ENCODE measurements around the gene AGMAT.
"Not testable (repeated sequence)": the region's sequence is repeated elsewhere in the genome, so short reads cannot be mapped to it uniquely, and the experiment has no call there.

Gene AGMAT

DNA sequence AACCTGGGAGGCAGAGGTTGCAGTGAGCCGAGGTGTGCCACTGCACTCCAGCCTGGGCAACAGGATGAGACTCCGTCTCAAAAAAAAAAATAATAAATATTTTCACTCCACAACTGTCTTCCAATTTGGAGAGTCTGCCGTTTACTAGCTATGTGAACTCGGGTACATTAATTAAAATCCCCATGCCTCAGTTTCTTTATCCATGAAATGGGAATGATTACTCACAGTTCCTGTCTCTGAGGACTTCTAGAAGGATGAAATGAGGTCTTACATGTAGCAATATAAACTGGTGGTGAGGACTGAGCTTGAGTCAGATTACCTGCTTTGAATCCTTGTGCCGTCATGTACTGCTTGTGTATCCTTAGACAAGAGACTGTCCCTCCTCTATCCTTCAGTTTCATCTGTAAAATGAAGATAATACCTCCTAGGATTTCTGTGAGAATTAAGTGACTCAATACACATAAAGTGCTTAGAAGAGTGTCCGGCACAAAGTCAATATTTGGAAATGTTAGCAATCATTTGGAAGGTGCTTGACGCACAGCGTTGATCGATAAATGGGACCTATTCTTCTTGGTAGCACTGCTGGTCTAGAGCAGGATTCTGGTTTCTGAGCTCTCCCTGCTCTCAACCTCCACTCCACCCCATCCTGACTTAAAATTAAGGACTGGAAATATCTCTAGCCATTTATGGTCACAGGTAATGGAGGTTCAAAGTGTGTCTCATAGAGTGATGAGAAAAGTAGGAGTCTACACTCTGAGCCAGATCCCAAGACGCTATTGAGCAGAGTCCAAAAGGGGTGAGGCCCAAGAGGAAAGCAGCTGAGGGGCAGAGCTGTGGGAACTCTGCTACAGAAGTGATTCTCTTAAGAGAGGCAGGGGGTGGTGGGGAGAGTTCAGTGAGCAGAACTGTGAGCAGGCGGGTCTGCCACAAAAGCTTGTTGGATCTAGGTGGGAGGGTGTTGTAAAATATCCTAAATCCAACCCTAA, 20.8 kb upstream of the AGMAT start:
- Histone ChIP-seq H3K27me3 (ENCODE audit: control insufficient read depth, insufficient read depth, low read length) (no peaks in the 10 kb centered on the region), H3K36me3 (ENCODE audit: insufficient read depth, low read length) (no peaks in the 10 kb centered on the region), H3K9ac (ENCODE audit: low read depth, low read length) (no peak overlapping the region), H3K4me1 (ENCODE audit: control insufficient read depth, insufficient read depth, low read length) (peaks cover 6% of the 10 kb centered on the region), H3K4me2 (ENCODE audit: low read length) (no peak overlapping the region), H3K4me3 (ENCODE audit: low read length) (no peak overlapping the region), H3K9me3 (replicated peaks; ENCODE audit: low read length) (no peaks in the 10 kb centered on the region)

DNA sequence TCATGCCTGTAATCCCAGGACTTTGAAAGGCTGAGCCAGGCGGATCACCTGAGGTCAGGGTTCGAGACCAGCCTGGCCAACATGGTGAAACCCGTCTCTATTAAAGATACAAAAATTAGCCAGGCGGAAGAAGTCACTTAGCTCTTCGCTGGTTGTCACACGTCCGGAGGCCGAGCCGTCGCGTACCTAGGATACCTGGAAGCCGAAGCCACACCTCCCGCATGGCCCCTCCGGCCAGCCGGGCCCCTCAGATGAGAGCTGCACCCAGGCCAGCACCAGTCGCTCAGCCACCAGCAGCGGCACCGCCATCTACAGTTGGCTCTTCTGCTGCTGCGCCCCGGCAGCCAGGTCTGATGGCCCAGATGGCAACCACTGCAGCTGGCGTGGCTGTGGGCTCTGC, 19.5 kb upstream of the AGMAT start:
- not testable (repeated sequence) for H3K36me3 ChIP-seq (ENCODE audit: insufficient read depth, low read length); H3K4me3 ChIP-seq (ENCODE audit: low read length); H3K9ac ChIP-seq (ENCODE audit: low read depth, low read length); H3K4me1 ChIP-seq (ENCODE audit: control insufficient read depth, insufficient read depth, low read length); H3K4me2 ChIP-seq (ENCODE audit: low read length); H3K27me3 ChIP-seq (ENCODE audit: control insufficient read depth, insufficient read depth, low read length); H3K9me3 ChIP-seq (replicated peaks; ENCODE audit: low read length)

DNA sequence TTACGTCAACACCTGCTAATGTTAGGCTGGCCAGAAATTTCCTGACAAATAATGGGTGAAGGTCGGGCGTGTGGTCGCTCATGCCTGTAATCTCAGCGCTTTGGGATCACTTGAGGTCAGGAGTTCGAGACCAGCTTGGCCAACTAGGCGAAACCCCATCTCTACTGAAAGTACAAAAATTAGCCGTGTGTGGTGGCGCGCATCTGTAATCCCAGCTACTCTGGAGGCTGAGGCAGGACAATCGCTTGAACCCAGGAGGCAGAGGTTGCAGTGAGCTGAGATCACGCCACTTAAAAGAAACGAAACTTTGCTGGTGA, 19.1 kb upstream of the AGMAT start:
- not testable (repeated sequence) for H3K4me1 ChIP-seq (ENCODE audit: control insufficient read depth, insufficient read depth, low read length); H3K36me3 ChIP-seq (ENCODE audit: insufficient read depth, low read length); H3K27me3 ChIP-seq (ENCODE audit: control insufficient read depth, insufficient read depth, low read length); H3K9me3 ChIP-seq (replicated peaks; ENCODE audit: low read length)
- peak overlapping the region; percentile 88 for H3K4me3 ChIP-seq (ENCODE audit: low read length)
- H3K4me2 ChIP-seq (ENCODE audit: low read length), result peak overlapping the region; percentile 89
- peak overlapping the region; percentile 30 for H3K9ac ChIP-seq (ENCODE audit: low read depth, low read length)

DNA sequence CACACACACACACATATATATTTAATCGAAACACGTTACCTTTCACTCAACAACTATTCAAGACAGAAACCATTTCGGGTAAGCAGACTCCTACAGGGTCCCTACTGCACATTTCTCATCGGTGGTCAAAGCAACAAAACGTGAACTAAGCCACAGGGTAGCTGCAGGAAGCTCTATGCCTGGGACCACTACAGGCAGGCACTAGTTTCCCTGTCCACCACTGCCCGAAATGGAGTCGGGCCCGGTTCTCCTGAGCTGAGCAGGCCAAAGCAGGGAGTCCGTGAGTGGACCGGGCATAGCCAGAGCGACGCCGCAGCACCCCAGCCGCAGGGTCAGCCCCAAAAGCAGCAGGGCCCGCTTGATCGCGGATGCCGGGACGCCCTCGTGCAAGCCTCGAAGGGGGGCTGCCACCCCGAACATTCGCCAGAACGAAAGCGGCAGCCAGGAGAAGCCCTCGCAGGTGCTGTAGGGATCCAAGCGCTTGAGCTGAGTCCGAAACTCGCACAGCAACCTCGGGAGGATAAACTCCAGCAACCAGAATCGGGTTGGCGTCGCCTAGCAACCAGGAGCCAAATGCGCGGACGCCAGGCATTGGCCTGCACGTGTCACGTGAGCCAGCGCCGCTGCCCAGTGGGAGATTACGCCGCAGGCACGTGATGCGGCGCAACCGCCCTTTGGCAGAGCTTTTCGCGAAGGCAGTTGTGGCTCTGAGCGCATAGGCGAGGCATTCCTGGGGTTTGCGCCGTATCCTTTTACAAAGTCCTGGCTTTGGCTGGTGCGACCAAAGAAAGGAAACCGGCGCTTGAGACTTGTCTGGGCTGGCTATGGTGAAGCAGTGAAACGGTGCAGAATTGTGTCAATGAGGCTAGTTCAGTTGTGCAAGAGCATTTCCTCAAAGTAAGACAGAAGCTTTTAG, 18.5 kb upstream of the AGMAT start:
- peak overlapping the region; percentile 75 for H3K9ac ChIP-seq (ENCODE audit: low read depth, low read length)

DNA sequence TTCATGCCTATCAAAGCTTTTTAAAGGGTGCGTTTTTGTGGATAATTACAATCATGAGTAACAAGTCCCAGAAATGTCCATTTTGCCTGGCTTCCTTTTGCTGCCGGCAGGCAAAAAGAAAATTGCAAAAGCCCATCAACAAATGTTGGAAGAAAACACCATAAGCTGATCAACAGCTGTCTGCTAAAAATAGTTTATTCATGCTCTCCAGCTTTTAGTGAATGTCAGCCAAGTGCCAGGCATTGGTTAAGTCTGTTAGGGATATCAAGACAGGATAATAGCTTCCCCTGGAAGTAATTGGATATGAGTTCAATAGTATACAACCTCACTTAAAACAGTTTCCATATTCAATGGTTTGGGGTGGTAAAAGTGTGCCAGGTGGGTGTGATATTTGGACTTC, 13.6 kb upstream of the AGMAT start:
- Histone ChIP-seq H3K4me1 (ENCODE audit: control insufficient read depth, insufficient read depth, low read length) (no peaks in the 10 kb centered on the region), H3K4me2 (ENCODE audit: low read length) (no peak overlapping the region), H3K27me3 (ENCODE audit: control insufficient read depth, insufficient read depth, low read length) (peaks cover 6% of the 10 kb centered on the region), H3K9ac (ENCODE audit: low read depth, low read length) (no peak overlapping the region), H3K4me3 (ENCODE audit: low read length) (no peak overlapping the region), H3K36me3 (ENCODE audit: insufficient read depth, low read length) (no peaks in the 10 kb centered on the region), H3K9me3 (replicated peaks; ENCODE audit: low read length) (no peaks in the 10 kb centered on the region)

More for the DNA sequence above, 18.5 kb upstream of the AGMAT start:
- Histone ChIP-seq H3K9me3 (replicated peaks; ENCODE audit: low read length) (no peaks in the 10 kb centered on the region), H3K4me2 (ENCODE audit: low read length) (peak overlapping the region; percentile 89), H3K27me3 (ENCODE audit: control insufficient read depth, insufficient read depth, low read length) (no peaks in the 10 kb centered on the region), H3K4me3 (ENCODE audit: low read length) (peak overlapping the region; percentile 88), H3K36me3 (ENCODE audit: insufficient read depth, low read length) (no peaks in the 10 kb centered on the region), H3K4me1 (ENCODE audit: control insufficient read depth, insufficient read depth, low read length) (peaks cover 6% of the 10 kb centered on the region)

DNA sequence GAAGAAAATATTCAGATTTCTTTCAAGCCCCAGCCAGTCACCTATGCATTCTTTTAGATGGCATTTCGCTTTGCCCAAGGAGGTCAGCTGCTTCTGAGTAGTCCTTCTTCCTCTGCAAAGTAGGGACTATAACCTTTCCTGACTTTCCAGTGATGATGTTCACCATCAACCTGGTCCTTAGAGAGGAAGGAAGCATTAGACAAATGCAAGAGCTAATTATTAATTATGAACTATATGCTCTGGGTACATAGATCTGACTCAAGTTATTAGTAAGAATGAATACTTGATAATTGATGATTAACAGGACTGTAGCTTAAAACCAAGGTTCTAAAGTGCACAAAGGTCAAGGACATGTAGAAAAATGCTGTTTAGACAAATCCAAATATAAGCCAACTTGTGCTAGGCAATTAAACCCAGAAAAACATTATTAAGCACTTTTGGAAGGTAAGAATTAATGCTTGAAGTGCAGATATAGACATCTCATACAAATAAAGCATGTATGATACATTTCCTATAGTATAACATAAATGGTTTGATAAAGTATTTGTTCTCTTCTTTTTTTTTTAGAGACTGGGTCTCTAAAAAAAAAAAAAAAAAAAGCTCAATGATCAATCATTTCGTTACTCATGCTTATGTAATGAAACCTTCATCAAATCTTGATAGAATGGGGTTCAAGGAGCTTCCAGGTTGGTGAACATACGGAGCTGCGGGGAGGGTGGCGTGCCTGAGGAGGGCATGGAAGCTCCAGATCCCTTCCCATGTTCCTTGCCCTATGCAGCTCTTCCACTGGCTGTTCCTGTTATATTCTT, 11.2 kb upstream of the AGMAT start:
- H3K9ac ChIP-seq (ENCODE audit: low read depth, low read length), result no peak overlapping the region
- peaks cover 6% of the 10 kb centered on the region for H3K27me3 ChIP-seq (ENCODE audit: control insufficient read depth, insufficient read depth, low read length)
- H3K4me2 ChIP-seq (ENCODE audit: low read length), result no peak overlapping the region
- no peak overlapping the region for H3K4me3 ChIP-seq (ENCODE audit: low read length)
- H3K9me3 ChIP-seq (replicated peaks; ENCODE audit: low read length), result no peaks in the 10 kb centered on the region
- H3K36me3 ChIP-seq (ENCODE audit: insufficient read depth, low read length), result no peaks in the 10 kb centered on the region
- no peaks in the 10 kb centered on the region for H3K4me1 ChIP-seq (ENCODE audit: control insufficient read depth, insufficient read depth, low read length)

DNA sequence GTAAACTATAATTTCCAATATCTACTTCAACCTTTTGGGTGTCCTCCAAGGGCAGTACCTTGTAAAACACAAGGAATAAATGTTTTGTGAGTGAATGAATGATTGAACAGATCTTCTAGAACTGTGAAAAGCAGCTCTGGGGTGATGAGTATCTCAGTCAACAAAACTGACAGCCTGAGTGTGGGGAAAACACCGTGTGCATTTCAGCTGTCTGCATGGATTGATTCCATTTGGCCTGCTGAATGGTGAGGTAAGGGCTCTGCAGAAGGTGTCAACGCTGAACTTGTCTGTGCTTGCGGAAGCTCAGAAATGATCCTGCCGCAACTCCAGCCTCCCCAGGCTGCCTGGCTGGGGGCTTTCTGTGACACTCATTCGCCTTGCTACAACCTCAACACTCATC, 7.4 kb upstream of the AGMAT start:
- Histone ChIP-seq H3K36me3 (ENCODE audit: insufficient read depth, low read length) (no peaks in the 10 kb centered on the region), H3K9me3 (replicated peaks; ENCODE audit: low read length) (no peaks in the 10 kb centered on the region), H3K9ac (ENCODE audit: low read depth, low read length) (no peak overlapping the region), H3K4me1 (ENCODE audit: control insufficient read depth, insufficient read depth, low read length) (no peaks in the 10 kb centered on the region), H3K4me2 (ENCODE audit: low read length) (no peak overlapping the region), H3K27me3 (ENCODE audit: control insufficient read depth, insufficient read depth, low read length) (peaks cover 6% of the 10 kb centered on the region), H3K4me3 (ENCODE audit: low read length) (no peak overlapping the region)

DNA sequence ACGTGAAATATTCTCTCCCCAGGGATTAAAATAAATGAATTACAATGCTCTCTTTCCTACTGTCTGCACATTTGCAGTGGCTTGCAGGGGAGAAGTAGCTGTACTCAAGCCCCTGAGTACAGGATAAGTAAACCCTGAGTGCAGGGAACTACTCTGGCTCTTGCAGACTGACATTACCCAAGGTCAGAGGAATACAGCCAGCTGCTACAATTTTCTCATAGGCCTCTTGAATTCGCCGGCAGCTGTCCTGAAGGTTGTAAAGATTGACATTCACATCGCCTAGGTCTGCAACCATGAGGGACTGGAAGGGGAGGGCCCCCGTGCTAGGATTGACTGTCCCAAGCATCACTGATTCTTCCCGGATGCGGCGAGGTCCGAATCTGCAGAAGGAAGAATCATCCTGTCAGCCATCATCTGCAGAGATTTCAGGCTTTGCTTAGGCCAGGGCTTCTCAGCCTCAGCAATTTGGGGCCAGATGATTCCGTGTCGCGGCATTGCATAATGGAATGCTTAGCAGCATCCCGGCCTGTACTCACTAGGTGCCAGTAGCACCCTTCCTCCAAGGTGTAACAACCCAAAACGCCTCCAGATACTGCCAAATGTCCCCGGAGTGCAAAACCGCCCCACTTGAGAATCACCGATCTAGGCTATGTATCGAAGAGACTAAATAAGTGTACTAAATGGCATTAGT, 1.7 kb downstream of the AGMAT start:
- no peaks in the 10 kb centered on the region for H3K27me3 ChIP-seq (ENCODE audit: control insufficient read depth, insufficient read depth, low read length)
- H3K4me2 ChIP-seq (ENCODE audit: low read length), result no peak overlapping the region
- H3K9ac ChIP-seq (ENCODE audit: low read depth, low read length), result no peak overlapping the region
- peaks cover 8% of the 10 kb centered on the region for H3K4me1 ChIP-seq (ENCODE audit: control insufficient read depth, insufficient read depth, low read length)
- H3K9me3 ChIP-seq (replicated peaks; ENCODE audit: low read length), result no peaks in the 10 kb centered on the region
- no peak overlapping the region for H3K4me3 ChIP-seq (ENCODE audit: low read length)
- no peaks in the 10 kb centered on the region for H3K36me3 ChIP-seq (ENCODE audit: insufficient read depth, low read length)

DNA sequence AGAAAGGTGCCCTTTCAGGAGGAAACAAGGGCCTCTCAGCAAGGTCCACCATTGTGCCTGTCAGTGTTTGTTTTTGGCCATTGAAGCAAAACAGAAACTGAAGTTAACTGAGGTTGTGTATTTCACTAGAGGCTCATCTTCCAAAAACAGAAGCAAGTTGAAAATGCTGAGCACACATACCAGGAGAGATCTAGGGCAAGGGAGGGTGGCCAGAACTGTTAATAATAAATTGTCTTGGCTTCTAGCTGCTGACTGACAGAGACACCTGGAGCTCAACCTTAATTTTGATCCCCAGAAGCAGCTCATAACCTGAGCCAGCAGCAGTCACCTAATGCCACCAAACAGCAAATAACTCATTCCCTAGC, 5.2 kb downstream of the AGMAT start:
- Histone ChIP-seq H3K9me3 (replicated peaks; ENCODE audit: low read length) (no peaks in the 10 kb centered on the region), H3K27me3 (ENCODE audit: control insufficient read depth, insufficient read depth, low read length) (no peaks in the 10 kb centered on the region), H3K36me3 (ENCODE audit: insufficient read depth, low read length) (peaks cover 3% of the 10 kb centered on the region), H3K4me3 (ENCODE audit: low read length) (no peak overlapping the region), H3K4me1 (ENCODE audit: control insufficient read depth, insufficient read depth, low read length) (peaks cover 7% of the 10 kb centered on the region), H3K4me2 (ENCODE audit: low read length) (no peak overlapping the region), H3K9ac (ENCODE audit: low read depth, low read length) (no peak overlapping the region)

DNA sequence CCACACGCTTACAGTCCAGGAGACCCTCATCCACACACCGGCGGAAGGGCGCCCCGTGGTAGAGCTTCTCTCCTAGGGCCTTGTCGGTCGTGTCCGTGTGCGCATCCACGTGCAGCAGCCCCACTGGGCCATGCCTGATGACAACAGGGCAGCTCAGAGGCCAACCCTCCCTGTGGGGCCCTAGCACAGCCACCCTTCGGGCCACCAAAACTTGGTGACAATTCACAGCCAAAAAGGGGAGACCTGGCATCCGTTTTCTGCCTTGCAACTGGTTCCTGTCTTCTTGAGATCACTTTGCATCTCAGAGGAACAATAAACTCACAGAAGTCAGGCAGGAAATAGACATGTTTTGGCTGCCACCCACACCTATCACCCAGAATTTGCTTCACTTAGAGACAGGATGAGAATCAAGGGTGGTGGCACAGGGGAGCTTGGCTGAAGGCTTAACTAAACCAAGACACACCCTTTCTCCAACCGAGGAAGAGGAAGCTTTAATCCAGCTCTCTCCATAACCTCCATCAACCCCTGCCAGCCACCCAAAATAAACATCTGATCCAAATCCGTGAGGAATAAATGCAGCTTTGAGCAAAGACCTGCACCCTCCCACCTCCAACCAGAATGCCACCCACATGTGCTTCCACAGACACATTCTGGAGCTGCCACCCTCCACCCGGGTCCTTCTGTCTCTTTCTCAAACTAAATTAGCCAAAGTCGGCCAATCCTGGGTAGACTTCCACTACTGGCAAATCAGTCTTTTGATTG, 5.7 kb downstream of the AGMAT start:
- H3K4me2 ChIP-seq (ENCODE audit: low read length), result no peak overlapping the region
- H3K4me3 ChIP-seq (ENCODE audit: low read length), result no peak overlapping the region

More for the DNA sequence above, 5.7 kb downstream of the AGMAT start:
- no peaks in the 10 kb centered on the region for H3K27me3 ChIP-seq (ENCODE audit: control insufficient read depth, insufficient read depth, low read length)
- H3K36me3 ChIP-seq (ENCODE audit: insufficient read depth, low read length), result peaks cover 3% of the 10 kb centered on the region
- H3K9ac ChIP-seq (ENCODE audit: low read depth, low read length), result no peak overlapping the region
- H3K4me1 ChIP-seq (ENCODE audit: control insufficient read depth, insufficient read depth, low read length), result peaks cover 2% of the 10 kb centered on the region
- H3K9me3 ChIP-seq (replicated peaks; ENCODE audit: low read length), result no peaks in the 10 kb centered on the region

Measured in skeletal muscle satellite cell (primary cell).